WTC11 (cell line): ENCODE measurements around the gene CCDC107.

Experiments used
- CTCF ChIP-seq: fragments of 200-600 bp; IDR thresholded peaks from 2 replicates; pipeline ENCODE4 v1.8.0; 2022; ENCODE audit warnings: antibody characterized with exemption
- HMGA2 ChIP-seq: fragments of 250-450 bp; sonication (Bioruptor Pico); IDR thresholded peaks from 2 replicates; pipeline ENCODE4 v1.4.0; 2021; ENCODE audit warnings: mild to moderate bottlenecking, moderate library complexity
- NFE2L1 ChIP-seq: sonication (generic); formaldehyde crosslinking; IDR thresholded peaks from 2 replicates; pipeline ENCODE4 v1.8.1; 2023; ENCODE audit warnings: missing genetic modification reagents
- SOX15 ChIP-seq: fragments of 250-450 bp; sonication (Bioruptor Pico); IDR thresholded peaks from 2 replicates; pipeline ENCODE4 v1.9.0; 2021; ENCODE audit warnings: mild to moderate bottlenecking
- ZNF121 ChIP-seq: sonication (generic); formaldehyde crosslinking; IDR thresholded peaks from 2 replicates; pipeline ENCODE4 v1.8.0; 2023; ENCODE audit warnings: missing genetic modification reagents
- TF ChIP-seq, protein P1 (sequence below): sonication (generic); formaldehyde crosslinking; IDR thresholded peaks from 2 replicates; pipeline ENCODE4 v1.8.1; 2023; ENCODE audit warnings: mild to moderate bottlenecking, missing genetic modification reagents, moderate library complexity
- TF ChIP-seq, protein P2 (sequence below): sonication (generic); formaldehyde crosslinking; conservative IDR thresholded peaks from 2 replicates; pipeline ENCODE4 v1.8.1; 2022; ENCODE audit warnings: mild to moderate bottlenecking, missing genetic modification reagents

GRCh38 chr9:35609001-35609819, 48.9 kb upstream of the CCDC107 start:
- TF ChIP-seq CTCF, result no peak
- no peak for TF ChIP-seq SOX15
- TF ChIP-seq HMGA2 (CRISPR knock-in tag), result no peak
- TF ChIP-seq NFE2L1 (CRISPR knock-in tag), result no peak
- no peak for TF ChIP-seq ZNF121 (CRISPR knock-in tag)
- TF ChIP-seq, protein P1, sequence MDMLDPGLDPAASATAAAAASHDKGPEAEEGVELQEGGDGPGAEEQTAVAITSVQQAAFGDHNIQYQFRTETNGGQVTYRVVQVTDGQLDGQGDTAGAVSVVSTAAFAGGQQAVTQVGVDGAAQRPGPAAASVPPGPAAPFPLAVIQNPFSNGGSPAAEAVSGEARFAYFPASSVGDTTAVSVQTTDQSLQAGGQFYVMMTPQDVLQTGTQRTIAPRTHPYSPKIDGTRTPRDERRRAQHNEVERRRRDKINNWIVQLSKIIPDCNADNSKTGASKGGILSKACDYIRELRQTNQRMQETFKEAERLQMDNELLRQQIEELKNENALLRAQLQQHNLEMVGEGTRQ (CRISPR knock-in tag), result no peak
- TF ChIP-seq, protein P2, sequence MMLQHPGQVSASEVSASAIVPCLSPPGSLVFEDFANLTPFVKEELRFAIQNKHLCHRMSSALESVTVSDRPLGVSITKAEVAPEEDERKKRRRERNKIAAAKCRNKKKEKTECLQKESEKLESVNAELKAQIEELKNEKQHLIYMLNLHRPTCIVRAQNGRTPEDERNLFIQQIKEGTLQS (CRISPR knock-in tag), result no peak
